Heart left ventricle (tissue), 13 donors: ENCODE results near the gene TSC22D4.

Source experiments
- POLR2A ChIP-seq, 2 donors: fragments of 450-650 bp; IDR thresholded peaks; one replicate each; pipeline ENCODE4 v1.6.1; 2017; ENCODE audit warnings: antibody characterized with exemption in 2 of 2, mild to moderate bottlenecking in 2 of 2, moderate library complexity in 2 of 2
- TF ChIP-seq, protein P1 (sequence below), 12 donors: fragments of 200-600 bp; sonication (generic) in 4 of 12; IDR thresholded peaks; one replicate each; pipeline versions ENCODE4 v1.5.0 to v1.8.0; 2018 to 2022; ENCODE audit warnings: antibody characterized with exemption in 12 of 12, mild to moderate bottlenecking in 5 of 12
- donor health status: ischemic (EF 13 %, LVEDD 7.1; RV severe dilation, severe dysfunction).
- donor health status: DM: no; HTN: yes; CAD: no.
- donor health status: DM: no; HTN: no; CAD: no.
- donor health status: ischemic (EF 25% LVEDD 6.9; RV normal size, moderate dysfunction).
- donor health status: ischemic (EF 25% LVEDD 5.7; RV mildly dilated, moderate dysfunction).
- donor health status: ischemic (EF 35%, LVEDD 5.7; RV mildly dilated, moderate dysfunction).
- donor health status: nonischemic (EF 11% LVEDD 7.7; RV severe dilation, severe dysfunction).
- donor health status: DM: yes; HTN: yes; CAD: no.
- donor health status: PGD.
- donor health status: ischemic (EF 29% LVEDD 5.4; RV normal size, mild dysfunction).
- donor health status: nonischemic (EF 23%, LVEDD 6.1; RV moderate dilation, normal function).

DNA sequence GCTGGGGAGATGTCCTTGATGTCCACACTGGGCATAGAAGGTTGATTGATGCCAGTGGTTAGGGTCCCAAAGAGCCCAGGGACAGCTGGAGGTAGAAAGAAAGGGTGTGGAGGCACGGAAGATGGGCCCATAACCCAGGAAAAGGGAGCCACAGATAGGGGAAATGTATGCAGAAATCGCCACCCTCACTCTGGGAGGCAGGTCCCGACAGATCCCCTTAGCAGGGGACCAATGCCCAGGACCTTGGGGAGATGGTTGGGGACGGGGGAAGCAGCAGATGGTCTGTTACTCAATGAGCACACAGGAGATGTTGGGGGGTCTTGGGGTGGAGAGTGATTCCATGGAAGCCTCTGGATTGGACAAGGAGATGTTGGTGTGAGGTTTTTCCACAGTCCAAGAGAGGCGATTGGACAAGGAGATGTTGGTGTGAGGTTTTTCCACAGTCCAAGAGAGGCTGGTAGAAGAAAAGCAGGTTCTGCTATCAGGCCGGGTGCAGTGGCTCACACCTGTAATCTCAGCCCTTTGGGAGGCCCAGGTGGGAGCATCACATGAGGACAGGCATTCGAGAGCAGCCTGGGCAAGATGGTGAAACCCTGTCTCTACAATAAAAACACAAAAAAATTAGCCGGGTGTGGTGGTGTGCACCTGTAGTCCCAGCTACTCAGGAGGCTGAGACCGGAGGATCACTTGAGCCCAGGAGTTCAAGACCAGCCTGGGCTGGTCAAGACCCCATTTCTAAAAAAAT is 35.7 kb downstream of the TSC22D4 start:
- TF ChIP-seq, protein P1, sequence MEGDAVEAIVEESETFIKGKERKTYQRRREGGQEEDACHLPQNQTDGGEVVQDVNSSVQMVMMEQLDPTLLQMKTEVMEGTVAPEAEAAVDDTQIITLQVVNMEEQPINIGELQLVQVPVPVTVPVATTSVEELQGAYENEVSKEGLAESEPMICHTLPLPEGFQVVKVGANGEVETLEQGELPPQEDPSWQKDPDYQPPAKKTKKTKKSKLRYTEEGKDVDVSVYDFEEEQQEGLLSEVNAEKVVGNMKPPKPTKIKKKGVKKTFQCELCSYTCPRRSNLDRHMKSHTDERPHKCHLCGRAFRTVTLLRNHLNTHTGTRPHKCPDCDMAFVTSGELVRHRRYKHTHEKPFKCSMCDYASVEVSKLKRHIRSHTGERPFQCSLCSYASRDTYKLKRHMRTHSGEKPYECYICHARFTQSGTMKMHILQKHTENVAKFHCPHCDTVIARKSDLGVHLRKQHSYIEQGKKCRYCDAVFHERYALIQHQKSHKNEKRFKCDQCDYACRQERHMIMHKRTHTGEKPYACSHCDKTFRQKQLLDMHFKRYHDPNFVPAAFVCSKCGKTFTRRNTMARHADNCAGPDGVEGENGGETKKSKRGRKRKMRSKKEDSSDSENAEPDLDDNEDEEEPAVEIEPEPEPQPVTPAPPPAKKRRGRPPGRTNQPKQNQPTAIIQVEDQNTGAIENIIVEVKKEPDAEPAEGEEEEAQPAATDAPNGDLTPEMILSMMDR (IDR thresholded peaks at IDR 0.05): no peak
- TF ChIP-seq POLR2A (IDR thresholded peaks at IDR 0.05): no peak
